IMR-90 (cell line): ENCODE measurements around the gene CYP27B1. TPM values are rescaled to one million over a fixed set of nuclear protein-coding genes. Genes with fewer than 3 reads are reported as not detected.

Experiments
- ATAC-seq: fragments of 200-7000 bp; cut with Tn5 transposase; 2 replicates; pipeline ENCODE4 v1.9.1; 2020; ENCODE audit warnings: low read depth, mild to moderate bottlenecking, moderate library complexity
- BruUV-seq: library from RNA; stranded (reverse); fragments of 400-500 nt; replicated peaks from 2 replicates; lab custom pipeline; 2021; lab: Mats Ljungman, UMichigan
- CTCF ChIA-PET: fragments of 300-600 bp; formaldehyde crosslinking; extraction: SDS; loops from one replicate; lab custom pipeline; 2021; ENCODE audit warnings: antibody characterized with exemption; lab: Yijun Ruan, JAX
- POLR2A ChIA-PET: fragments of 300-600 bp; sonication (Branson Sonifier 250); formaldehyde crosslinking; loops from one replicate; lab custom pipeline; 2022; ENCODE audit warnings: antibody characterized with exemption; ENCODE audit not compliant: unreplicated experiment; lab: Charles Lee
- DNase-seq: peaks from one replicate; pipeline ENCODE4 v3.0.0; 2013
- H2AFZ ChIP-seq: replicated peaks from 2 replicates; pipeline ENCODE3; 2013; ENCODE audit warnings: low read length, mild to moderate bottlenecking; ENCODE audit not compliant: poor library complexity
- H2AK5ac ChIP-seq: 2 replicates; pipeline ENCODE4 v1.6.1; 2013; ENCODE audit warnings: low read depth, low read length, inconsistent platforms
- H2AK9ac ChIP-seq: replicated peaks from 2 replicates; pipeline ENCODE3; 2013; ENCODE audit warnings: mild to moderate bottlenecking, low read depth, low read length, moderate library complexity; ENCODE audit not compliant: poor library complexity
- H2BK120ac ChIP-seq: 2 replicates; pipeline ENCODE4 v1.6.1; 2013; ENCODE audit warnings: low read depth, low read length, inconsistent platforms
- H2BK15ac ChIP-seq: 3 replicates; pipeline ENCODE4 v1.6.1; 2013; ENCODE audit warnings: low read depth, low read length, inconsistent platforms
- H2BK20ac ChIP-seq: 2 replicates; pipeline ENCODE4 v1.6.1; 2013; ENCODE audit warnings: low read depth, mild to moderate bottlenecking, inconsistent platforms, low read length, moderate library complexity
- H2BK5ac ChIP-seq: 2 replicates; pipeline ENCODE4 v1.6.1; 2013; ENCODE audit warnings: mild to moderate bottlenecking, low read depth, low read length, inconsistent platforms; ENCODE audit not compliant: poor library complexity, severe bottlenecking
- H3K14ac ChIP-seq: replicated peaks from 2 replicates; pipeline ENCODE4 v1.6.1; 2013; ENCODE audit warnings: low read depth, low read length, inconsistent platforms
- H3K18ac ChIP-seq: 2 replicates; pipeline ENCODE4 v1.6.1; 2013; ENCODE audit warnings: low read depth, low read length, control low read depth
- H3K23ac ChIP-seq: 2 replicates; pipeline ENCODE4 v1.6.1; 2013; ENCODE audit warnings: low read depth, low read length, inconsistent platforms
- H3K27ac ChIP-seq: 2 replicates; pipeline ENCODE4 v1.5.1; 2013; ENCODE audit warnings: mild to moderate bottlenecking, control low read depth, low read length; ENCODE audit not compliant: insufficient read depth
- H3K27me3 ChIP-seq: 2 replicates; pipeline ENCODE4 v1.6.1; 2013; ENCODE audit warnings: low read length; ENCODE audit not compliant: control insufficient read depth, insufficient read depth
- H3K36me3 ChIP-seq: 2 replicates; pipeline ENCODE4 v1.6.1; 2013; ENCODE audit warnings: low read length, mixed read lengths; ENCODE audit not compliant: control insufficient read depth, insufficient read depth
- H3K4ac ChIP-seq: 2 replicates; pipeline ENCODE4 v1.6.1; 2013; ENCODE audit warnings: low read depth, low read length, inconsistent platforms
- H3K4me1 ChIP-seq: 2 replicates; pipeline ENCODE4 v1.6.1; 2013; ENCODE audit warnings: low read length, mixed read lengths; ENCODE audit not compliant: control insufficient read depth, insufficient read depth
- H3K4me2 ChIP-seq: 2 replicates; pipeline ENCODE4 v1.6.1; 2013; ENCODE audit warnings: low read depth, mild to moderate bottlenecking, control low read depth, low read length, moderate library complexity
- H3K4me3 ChIP-seq: 2 replicates; pipeline ENCODE4 v1.5.1; 2013; ENCODE audit warnings: low read depth, mild to moderate bottlenecking, control low read depth, low read length, moderate library complexity; ENCODE audit not compliant: insufficient read depth
- H3K56ac ChIP-seq: 2 replicates; pipeline ENCODE4 v1.6.1; 2013; ENCODE audit warnings: low read length, inconsistent platforms; ENCODE audit not compliant: insufficient read depth; ENCODE audit errors: extremely low read depth
- H3K79me1 ChIP-seq, 2 experiments: 2 replicates each; pipeline ENCODE4 v1.6.1; 2013; ENCODE audit warnings: low read length in 2 of 2, inconsistent platforms in 1 of 2, low read depth in 1 of 2
- H3K9ac ChIP-seq: 2 replicates; pipeline ENCODE4 v1.6.1; 2013; ENCODE audit warnings: low read depth, low read length, control low read depth
- H3K9me1 ChIP-seq: 2 replicates; pipeline ENCODE4 v1.6.1; 2013; ENCODE audit warnings: low read length, inconsistent platforms; ENCODE audit not compliant: insufficient read depth
- H3K9me3 ChIP-seq: 2 replicates; pipeline ENCODE4 v1.6.1; 2013; ENCODE audit warnings: low read length; ENCODE audit not compliant: control insufficient read depth, insufficient read depth
- H4K20me1 ChIP-seq: 2 replicates; pipeline ENCODE4 v1.6.1; 2013; ENCODE audit warnings: low read length, inconsistent platforms; ENCODE audit not compliant: insufficient read depth
- H4K5ac ChIP-seq: 2 replicates; pipeline ENCODE4 v1.6.1; 2013; ENCODE audit warnings: mild to moderate bottlenecking, low read depth, low read length, control low read depth
- H4K8ac ChIP-seq, 2 experiments: 2 replicates each; pipeline ENCODE4 v1.6.1; 2013; ENCODE audit warnings: low read depth in 2 of 2, low read length in 2 of 2, control low read depth in 1 of 2, inconsistent platforms in 1 of 2
- H4K91ac ChIP-seq: 2 replicates; pipeline ENCODE4 v1.6.1; 2013; ENCODE audit warnings: low read depth, low read length, inconsistent platforms; ENCODE audit not compliant: insufficient read depth
- BHLHE40 ChIP-seq: fragments of 150-350 bp; IDR thresholded peaks from 2 replicates; pipeline ENCODE4 v1.6.1; 2016; ENCODE audit warnings: mild to moderate bottlenecking, low read depth, low read length
- CEBPB ChIP-seq: IDR thresholded peaks from 2 replicates; pipeline ENCODE4 v1.6.1; 2012; ENCODE audit warnings: low read depth, low read length, improper control_type of control experiment
- CHD1 ChIP-seq: IDR thresholded peaks from 2 replicates; pipeline ENCODE4 v1.6.1; 2012; ENCODE audit warnings: low read depth, low read length, improper control_type of control experiment
- FOS ChIP-seq: fragments of 150-350 bp; IDR thresholded peaks from 2 replicates; pipeline ENCODE4 v1.6.1; 2016; ENCODE audit warnings: low read depth, low read length
- MAFK ChIP-seq: IDR thresholded peaks from 2 replicates; pipeline ENCODE4 v1.6.1; 2012; ENCODE audit warnings: low read depth, low read length, improper control_type of control experiment
- MAZ ChIP-seq: IDR thresholded peaks from 2 replicates; pipeline ENCODE4 v1.6.1; 2012; ENCODE audit warnings: low read depth, mild to moderate bottlenecking, low read length, improper control_type of control experiment, moderate library complexity, borderline replicate concordance
- MXI1 ChIP-seq: IDR thresholded peaks from 2 replicates; pipeline ENCODE4 v1.6.1; 2012; ENCODE audit warnings: low read depth, mild to moderate bottlenecking, low read length, moderate library complexity, borderline replicate concordance
- NFE2L2 ChIP-seq: fragments of 150-350 bp; IDR thresholded peaks from 2 replicates; pipeline ENCODE4 v1.6.1; 2016; ENCODE audit warnings: low read depth, mild to moderate bottlenecking, low read length
- POLR2A ChIP-seq: IDR thresholded peaks from 2 replicates; pipeline ENCODE4 v1.6.1; 2012; ENCODE audit warnings: mild to moderate bottlenecking, low read depth, low read length
- RAD21 ChIP-seq: IDR thresholded peaks from 2 replicates; pipeline ENCODE4 v1.6.1; 2012; ENCODE audit warnings: low read length, improper control_type of control experiment
- RCOR1 ChIP-seq: IDR thresholded peaks from 2 replicates; pipeline ENCODE4 v1.6.1; 2012; ENCODE audit warnings: mild to moderate bottlenecking, low read length, improper control_type of control experiment; ENCODE audit not compliant: insufficient replicate concordance
- SMC3 ChIP-seq: fragments of 150-350 bp; IDR thresholded peaks from 2 replicates; pipeline ENCODE4 v1.6.1; 2016; ENCODE audit warnings: low read depth, mild to moderate bottlenecking, antibody characterized with exemption, low read length, moderate library complexity
- WGBS, 2 experiments: methylation state at CpG; one replicate each; pipeline versions ENCODE4 v1.1.5 to v1.1.7; 2013; ENCODE audit warnings: missing lambda C conversion rate in 2 of 2; ENCODE audit not compliant: insufficient read length in 1 of 2; ENCODE audit errors: extremely low coverage in 2 of 2; 5-methylcytosine and 5-hydroxymethylcytosine counted together
- dilution Hi-C: fragments of 300-500 bp; cut with HindIII; formaldehyde crosslinking; loops from one replicate; pipeline ENCODE4 v1.14.3; 2018; ENCODE audit warnings: low sequenced_read_pairs; ENCODE audit not compliant: unreplicated experiment
- in situ Hi-C: fragments of 300-500 bp; cut with MboI; formaldehyde crosslinking; loops from 3 replicates; pipeline ENCODE4 v1.14.3; 2019; ENCODE audit warnings: low sequenced_read_pairs, inconsistent platforms, mixed read lengths
- intact Hi-C: fragments of 100-400 bp; cut with micrococcal nuclease; formaldehyde crosslinking; loops from 2 replicates; pipeline ENCODE4 v1.10.0; 2022
- polyA plus RNA-seq, 3 experiments: library from polyadenylated mRNA; depleted of rRNA; stranded (reverse); fragments of >200 nt; gene quantifications; 2 replicates each; pipeline ENCODE4 v1.2.3, GENCODE V29; 2012; ENCODE audit warnings: low replicate concordance in 1 of 3
- total RNA-seq: library from RNA; depleted of rRNA; stranded (reverse); fragments of >200 nt; gene quantifications from 2 replicates; pipeline ENCODE4 v1.2.3, GENCODE V29; 2012
- TF ChIP-seq, protein P1 (sequence below): conservative IDR thresholded peaks from 2 replicates; pipeline ENCODE4 v1.5.1; 2012; ENCODE audit warnings: mild to moderate bottlenecking, low read depth, low read length, improper control_type of control experiment
- TF ChIP-seq, protein P2 (sequence below): fragments of 150-350 bp; IDR thresholded peaks from 2 replicates; pipeline ENCODE4 v1.6.1; 2016; ENCODE audit warnings: low read depth, mild to moderate bottlenecking, low read length, moderate library complexity, borderline replicate concordance
- TF ChIP-seq, protein P3 (sequence below): fragments of 150-350 bp; IDR thresholded peaks from 2 replicates; pipeline ENCODE4 v1.6.1; 2017; ENCODE audit warnings: mild to moderate bottlenecking, antibody characterized with exemption, low read length, low read depth

Gene CYP27B1
- total and polyA plus RNA-seq, 2 of the 4 experiments (the other 2 are of a cell fraction), result 0.36 to 1.3 TPM

DNA sequence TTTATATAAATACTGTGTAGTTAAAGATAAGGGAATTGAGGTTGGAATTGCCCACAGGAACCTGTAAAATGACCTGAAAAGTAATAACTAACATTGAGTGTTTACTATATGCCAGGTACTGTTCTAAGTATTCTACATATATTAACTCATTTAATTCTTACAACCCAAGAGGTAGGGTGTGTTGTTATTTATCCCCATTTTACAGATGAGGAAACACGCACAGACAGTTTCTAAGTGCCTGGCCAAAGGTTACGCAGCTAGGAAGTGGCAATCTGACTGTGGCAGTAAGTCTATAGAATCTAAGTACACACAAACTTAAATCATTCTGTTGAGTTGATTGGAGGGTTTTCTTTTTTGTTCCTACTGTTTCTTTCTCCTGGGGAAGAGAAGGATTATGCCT lies 23.1 kb downstream of the CYP27B1 start:
- Histone ChIP-seq H3K9me1 (peaks cover 6% of the 10 kb centered on the region), H2BK15ac (no peak overlapping the region), H2BK120ac (no peak overlapping the region), H3K18ac (no peak overlapping the region), H3K4me3 (no peak overlapping the region), H3K4ac (no peak overlapping the region), H4K8ac (peak overlapping the region; percentile 22 to 94; a peak in 2 of 4 replicates), H4K5ac (no peak overlapping the region), H3K56ac (no peak overlapping the region), H3K79me1 (peaks cover 13 to 26% of the 10 kb centered on the region in 2 experiments; a peak in 3 of 4 replicates), H3K4me2 (no peak overlapping the region), H2BK20ac (no peak overlapping the region), H3K36me3 (peaks cover 11% of the 10 kb centered on the region), H3K9ac (no peak overlapping the region), H3K23ac (no peak overlapping the region), H2AK5ac (no peak overlapping the region), H2AFZ (no peak overlapping the region), H3K9me3 (peaks cover 2% of the 10 kb centered on the region; the same call in 1 of the 2 replicates), H3K14ac (no peak overlapping the region), H3K27ac (no peak overlapping the region), H2AK9ac (no peak overlapping the region), H2BK5ac (no peak overlapping the region), H3K4me1 (peaks cover 3% of the 10 kb centered on the region), H3K27me3 (peaks cover 34% of the 10 kb centered on the region), H4K91ac (no peak overlapping the region), H4K20me1 (no peaks in the 10 kb centered on the region)
- no TSS peak for BruUV-seq
- TF ChIP-seq FOS (no peak), MAZ (no peak), RAD21 (no peak), RCOR1 (no peak), POLR2A (no peak), NFE2L2 (no peak), CHD1 (no peak), MXI1 (no peak), CEBPB (no peak), BHLHE40 (no peak), MAFK (no peak), SMC3 (no peak)
- TF ChIP-seq, protein P1, sequence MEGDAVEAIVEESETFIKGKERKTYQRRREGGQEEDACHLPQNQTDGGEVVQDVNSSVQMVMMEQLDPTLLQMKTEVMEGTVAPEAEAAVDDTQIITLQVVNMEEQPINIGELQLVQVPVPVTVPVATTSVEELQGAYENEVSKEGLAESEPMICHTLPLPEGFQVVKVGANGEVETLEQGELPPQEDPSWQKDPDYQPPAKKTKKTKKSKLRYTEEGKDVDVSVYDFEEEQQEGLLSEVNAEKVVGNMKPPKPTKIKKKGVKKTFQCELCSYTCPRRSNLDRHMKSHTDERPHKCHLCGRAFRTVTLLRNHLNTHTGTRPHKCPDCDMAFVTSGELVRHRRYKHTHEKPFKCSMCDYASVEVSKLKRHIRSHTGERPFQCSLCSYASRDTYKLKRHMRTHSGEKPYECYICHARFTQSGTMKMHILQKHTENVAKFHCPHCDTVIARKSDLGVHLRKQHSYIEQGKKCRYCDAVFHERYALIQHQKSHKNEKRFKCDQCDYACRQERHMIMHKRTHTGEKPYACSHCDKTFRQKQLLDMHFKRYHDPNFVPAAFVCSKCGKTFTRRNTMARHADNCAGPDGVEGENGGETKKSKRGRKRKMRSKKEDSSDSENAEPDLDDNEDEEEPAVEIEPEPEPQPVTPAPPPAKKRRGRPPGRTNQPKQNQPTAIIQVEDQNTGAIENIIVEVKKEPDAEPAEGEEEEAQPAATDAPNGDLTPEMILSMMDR, result no peak
- TF ChIP-seq, protein P2, sequence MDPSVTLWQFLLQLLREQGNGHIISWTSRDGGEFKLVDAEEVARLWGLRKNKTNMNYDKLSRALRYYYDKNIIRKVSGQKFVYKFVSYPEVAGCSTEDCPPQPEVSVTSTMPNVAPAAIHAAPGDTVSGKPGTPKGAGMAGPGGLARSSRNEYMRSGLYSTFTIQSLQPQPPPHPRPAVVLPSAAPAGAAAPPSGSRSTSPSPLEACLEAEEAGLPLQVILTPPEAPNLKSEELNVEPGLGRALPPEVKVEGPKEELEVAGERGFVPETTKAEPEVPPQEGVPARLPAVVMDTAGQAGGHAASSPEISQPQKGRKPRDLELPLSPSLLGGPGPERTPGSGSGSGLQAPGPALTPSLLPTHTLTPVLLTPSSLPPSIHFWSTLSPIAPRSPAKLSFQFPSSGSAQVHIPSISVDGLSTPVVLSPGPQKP, result no peak
- TF ChIP-seq, protein P3, sequence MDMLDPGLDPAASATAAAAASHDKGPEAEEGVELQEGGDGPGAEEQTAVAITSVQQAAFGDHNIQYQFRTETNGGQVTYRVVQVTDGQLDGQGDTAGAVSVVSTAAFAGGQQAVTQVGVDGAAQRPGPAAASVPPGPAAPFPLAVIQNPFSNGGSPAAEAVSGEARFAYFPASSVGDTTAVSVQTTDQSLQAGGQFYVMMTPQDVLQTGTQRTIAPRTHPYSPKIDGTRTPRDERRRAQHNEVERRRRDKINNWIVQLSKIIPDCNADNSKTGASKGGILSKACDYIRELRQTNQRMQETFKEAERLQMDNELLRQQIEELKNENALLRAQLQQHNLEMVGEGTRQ, result no peak
- dilution Hi-C loops (no loop called here), in situ Hi-C loops (no loop called here), intact Hi-C loops (no loop called here)
- POLR2A ChIA-PET, result interaction anchor here (1.1 kb wide), 1 partner anchor 18 kb away, joined by 5 read pairs; no protein-coding TSS in a partner anchor
- ATAC-seq (no peak), DNase-seq (no peak)
- CTCF ChIA-PET, result no interaction called here
- WGBS, 2 experiments, result no CpG with 5 or more reads among the region's 2 CpGs
